GM13977 (cell line): Measurements from ENCODE around the gene FYB2.

Experiments
- DNase-seq: peaks from one replicate; pipeline ENCODE4 v3.0.0; 2012; ENCODE audit warnings: low spot score
- CTCF ChIP-seq: IDR thresholded peaks from 2 replicates; pipeline ENCODE4 v1.5.1; 2012; ENCODE audit warnings: mild to moderate bottlenecking, control low read depth; ENCODE audit not compliant: insufficient read depth; ENCODE audit errors: extremely low read depth, missing control alignments
- in situ Hi-C: fragments of 300-500 bp; cut with MboI; formaldehyde crosslinking; loops from one replicate; pipeline ENCODE4 v1.12.0; 2022; ENCODE audit warnings: low sequenced_read_pairs, low pct_unique_long_range_greater_than_20kb, mixed read lengths, inconsistent platforms; ENCODE audit not compliant: unreplicated experiment

The FYB2 gene

DNA sequence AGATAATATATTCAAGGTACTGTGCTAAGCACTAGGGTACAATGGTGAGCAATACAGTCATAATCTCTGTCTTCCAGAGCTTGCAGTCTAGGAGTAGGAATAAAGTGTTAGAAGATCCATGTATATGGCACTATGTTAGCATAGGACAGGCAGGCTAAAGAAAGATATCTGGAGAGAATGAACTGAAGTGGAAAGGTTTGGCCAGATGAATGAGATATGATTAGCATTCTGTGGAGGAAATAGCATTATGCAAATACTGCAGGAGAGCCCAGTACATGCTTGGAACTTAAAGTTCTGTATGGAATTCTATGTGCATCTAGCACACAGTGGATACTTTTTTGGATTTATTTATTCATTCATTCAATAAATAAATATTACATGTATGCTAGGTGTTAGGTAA lies 40.1 kb upstream of the FYB2 start:
- no peak for DNase-seq
- TF ChIP-seq CTCF: no peak
- in situ Hi-C loops: no loop called here

- no peak for TF ChIP-seq CTCF
- DNase-seq: no peak
- in situ Hi-C loops: no loop called here
Measured at GRCh38 chr1:56856186-56856585, 37.0 kb upstream of the FYB2 start.

GRCh38 chr1:56855190-56855589 lies 36.0 kb upstream of the FYB2 start:
- no peak for TF ChIP-seq CTCF
- no peak for DNase-seq
- in situ Hi-C loops: no loop called here

- DNase-seq: no peak
- no peak for TF ChIP-seq CTCF
- in situ Hi-C loops: no loop called here
Measured at GRCh38 chr1:56854521-56855099, 35.4 kb upstream of the FYB2 start, which contains the start of gene C8A. TSS of gene C8A (plus strand) at chr1:56854797. CDS start at chr1:56854902, 105 bp downstream.

DNA sequence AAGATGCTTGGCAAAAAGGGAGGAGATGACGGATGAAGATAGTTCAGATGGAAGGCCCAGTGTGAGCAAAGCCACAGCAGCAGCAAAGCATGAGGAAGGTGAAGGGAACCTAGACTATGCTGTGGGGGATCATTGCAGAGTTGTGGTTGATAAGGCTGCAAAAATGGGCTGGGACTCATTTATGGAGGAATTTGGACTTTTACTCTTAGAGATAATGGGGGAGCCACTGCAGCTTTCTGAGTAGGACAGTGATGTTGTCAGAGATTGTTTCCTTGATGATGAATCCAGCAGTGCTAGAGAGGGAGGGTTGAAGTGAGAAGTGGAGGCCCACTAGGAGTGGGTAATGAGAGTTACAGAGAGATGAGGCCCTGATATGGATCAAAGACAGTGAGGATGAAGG lies 33.3 kb upstream of the FYB2 start:
- in situ Hi-C loops: no loop called here
- no peak for DNase-seq
- no peak for TF ChIP-seq CTCF

GRCh38 chr1:56850922-56851321 lies 31.7 kb upstream of the FYB2 start:
- in situ Hi-C loops: no loop called here
- DNase-seq: no peak
- no peak for TF ChIP-seq CTCF

GRCh38 chr1:56850411-56850810 lies 31.2 kb upstream of the FYB2 start:
- no peak for TF ChIP-seq CTCF
- no peak for DNase-seq
- in situ Hi-C loops: no loop called here
